GM12872 (cell line): ENCODE data around the gene INTS11.

Source experiments
- TF ChIP-seq, protein P1 (sequence below): IDR thresholded peaks from 3 replicates; pipeline ENCODE4 v1.5.1; 2011; ENCODE audit warnings: low read depth, mild to moderate bottlenecking, low read length, moderate library complexity; ENCODE audit not compliant: insufficient read depth

Gene INTS11

DNA sequence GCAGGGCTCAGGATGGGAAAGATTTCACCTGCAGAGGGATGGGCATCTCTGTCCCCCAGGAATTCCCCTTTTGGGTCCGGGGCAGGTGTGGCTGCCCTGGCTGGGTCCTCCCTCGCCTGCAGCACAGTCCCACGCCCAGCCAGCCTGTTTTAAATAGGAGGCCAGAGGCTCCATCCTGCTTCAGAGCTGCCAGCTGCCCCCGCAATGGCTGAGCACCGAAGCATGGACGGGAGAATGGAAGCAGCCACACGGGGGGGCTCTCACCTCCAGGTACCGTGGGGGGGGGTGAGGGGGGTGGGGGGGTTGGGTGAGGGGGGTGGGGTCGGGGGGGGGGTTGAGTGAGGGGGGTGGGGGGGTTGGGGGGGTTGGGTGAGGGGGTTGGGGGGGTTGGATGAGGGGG, 40.6 kb downstream of the INTS11 start:
- TF ChIP-seq, protein P1, sequence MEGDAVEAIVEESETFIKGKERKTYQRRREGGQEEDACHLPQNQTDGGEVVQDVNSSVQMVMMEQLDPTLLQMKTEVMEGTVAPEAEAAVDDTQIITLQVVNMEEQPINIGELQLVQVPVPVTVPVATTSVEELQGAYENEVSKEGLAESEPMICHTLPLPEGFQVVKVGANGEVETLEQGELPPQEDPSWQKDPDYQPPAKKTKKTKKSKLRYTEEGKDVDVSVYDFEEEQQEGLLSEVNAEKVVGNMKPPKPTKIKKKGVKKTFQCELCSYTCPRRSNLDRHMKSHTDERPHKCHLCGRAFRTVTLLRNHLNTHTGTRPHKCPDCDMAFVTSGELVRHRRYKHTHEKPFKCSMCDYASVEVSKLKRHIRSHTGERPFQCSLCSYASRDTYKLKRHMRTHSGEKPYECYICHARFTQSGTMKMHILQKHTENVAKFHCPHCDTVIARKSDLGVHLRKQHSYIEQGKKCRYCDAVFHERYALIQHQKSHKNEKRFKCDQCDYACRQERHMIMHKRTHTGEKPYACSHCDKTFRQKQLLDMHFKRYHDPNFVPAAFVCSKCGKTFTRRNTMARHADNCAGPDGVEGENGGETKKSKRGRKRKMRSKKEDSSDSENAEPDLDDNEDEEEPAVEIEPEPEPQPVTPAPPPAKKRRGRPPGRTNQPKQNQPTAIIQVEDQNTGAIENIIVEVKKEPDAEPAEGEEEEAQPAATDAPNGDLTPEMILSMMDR: no peak

DNA sequence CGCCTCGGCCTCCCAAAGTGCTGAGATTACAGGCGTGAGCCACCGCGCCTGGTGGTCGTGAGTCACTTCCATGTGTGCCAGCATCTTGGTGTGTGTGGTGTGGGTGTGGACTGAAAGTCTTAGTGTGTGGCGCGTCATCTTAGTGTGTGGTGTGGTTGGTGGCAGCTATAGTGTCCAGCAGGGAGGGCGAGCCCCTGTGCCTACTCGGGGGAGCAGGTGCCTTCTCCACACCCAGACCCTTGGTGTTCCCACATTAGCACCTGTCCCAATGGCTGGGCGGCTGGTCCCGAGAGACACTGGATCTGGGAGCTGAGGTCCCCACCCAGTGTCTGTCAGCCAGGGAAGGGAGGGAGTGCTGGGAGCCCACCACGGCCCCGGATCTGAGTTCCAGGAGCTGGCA, 41.5 kb downstream of the INTS11 start:
- TF ChIP-seq, protein P1: no peak

DNA sequence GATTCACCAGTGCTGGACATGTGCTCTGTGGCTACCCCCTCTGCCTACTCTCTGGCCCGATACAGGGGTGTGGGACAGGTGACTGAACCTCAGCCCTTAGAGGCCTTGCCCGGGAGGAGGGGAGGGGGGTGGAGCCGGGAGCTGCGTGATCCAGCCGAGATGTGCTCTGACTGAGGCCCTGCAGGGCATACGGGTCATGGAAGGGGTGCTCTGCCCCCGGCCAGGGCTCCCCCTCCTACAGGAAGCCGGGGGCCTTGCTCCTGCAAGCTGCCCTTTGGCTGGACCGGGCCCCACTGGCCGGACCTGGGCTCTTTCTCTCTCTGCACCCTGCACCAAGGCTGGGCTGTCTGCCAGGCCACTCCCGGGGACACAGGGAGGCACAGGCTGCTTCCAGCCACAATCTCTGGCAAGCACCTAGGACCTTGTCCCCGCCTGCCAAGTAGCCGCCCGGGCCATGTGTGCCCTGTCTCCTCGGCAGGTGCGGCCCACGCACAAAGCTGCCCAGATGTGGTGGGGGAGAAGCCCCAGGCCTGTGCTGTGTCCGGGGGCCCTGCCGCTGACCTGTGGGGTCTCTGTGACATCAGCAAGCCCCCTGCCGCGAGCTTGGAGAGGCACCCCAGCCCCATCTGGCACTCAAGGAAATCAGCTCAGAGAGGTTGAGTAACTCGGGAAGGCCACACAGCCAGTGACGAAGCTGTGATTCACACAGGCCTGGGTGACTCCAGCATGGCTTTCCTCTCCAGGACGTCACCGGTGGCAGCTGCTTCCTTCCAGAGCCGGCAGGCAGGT, 42.7 kb downstream of the INTS11 start:
- TF ChIP-seq, protein P1: no peak

DNA sequence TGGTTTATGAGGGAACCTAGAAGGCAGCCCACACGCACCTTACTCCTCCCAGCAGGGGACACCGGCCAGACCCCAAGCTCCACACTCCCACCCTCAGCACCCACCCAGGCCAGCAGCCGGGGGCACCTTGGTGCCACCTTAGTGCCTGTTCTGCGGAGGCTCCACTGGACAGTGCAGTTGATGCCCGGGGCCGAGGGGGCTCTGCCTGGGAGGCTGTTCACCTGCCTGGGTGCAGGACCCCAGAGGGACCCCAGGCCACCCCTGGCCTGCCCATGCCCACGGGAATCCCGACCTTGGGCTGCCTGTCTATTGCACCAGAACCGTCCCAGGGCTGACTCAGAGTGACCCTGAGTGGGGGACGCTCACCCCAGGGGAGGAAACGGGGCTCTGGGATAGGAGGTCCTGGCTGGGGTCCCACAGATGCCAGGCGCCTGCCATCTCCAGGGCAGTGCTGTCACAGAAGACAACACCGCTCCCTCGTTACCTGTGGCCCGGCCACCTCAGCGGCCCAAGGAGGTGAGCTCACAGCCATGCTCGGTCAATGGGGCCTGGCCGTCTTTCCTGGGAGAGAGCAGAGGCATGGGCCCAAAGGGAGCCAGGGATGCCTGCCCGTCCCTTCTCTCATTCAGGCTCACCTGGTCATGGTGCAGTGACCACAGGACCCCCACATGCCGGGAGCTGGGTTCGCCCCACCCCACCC, 43.5 kb downstream of the INTS11 start:
- TF ChIP-seq, protein P1: no peak

DNA sequence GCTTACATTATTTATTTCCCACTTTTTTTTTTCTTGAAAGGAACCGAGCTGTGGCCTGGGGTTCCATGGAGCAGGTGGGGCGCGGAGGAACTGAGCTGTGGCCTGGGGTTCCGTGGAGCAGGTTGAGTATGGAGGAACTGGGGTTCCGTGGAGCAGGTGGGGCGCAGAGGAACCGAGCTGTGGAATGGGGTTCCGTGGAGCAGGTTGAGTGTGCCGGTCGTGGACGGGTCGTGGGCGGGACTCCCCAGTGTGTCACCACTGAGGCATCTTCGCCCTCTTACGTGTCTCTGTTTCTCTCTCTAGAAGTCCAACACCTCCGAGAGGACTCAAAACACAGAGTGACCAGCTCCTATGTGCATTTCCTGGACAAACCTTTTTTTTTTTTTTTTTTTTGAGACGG, 45.4 kb downstream of the INTS11 start:
- TF ChIP-seq, protein P1: no peak

DNA sequence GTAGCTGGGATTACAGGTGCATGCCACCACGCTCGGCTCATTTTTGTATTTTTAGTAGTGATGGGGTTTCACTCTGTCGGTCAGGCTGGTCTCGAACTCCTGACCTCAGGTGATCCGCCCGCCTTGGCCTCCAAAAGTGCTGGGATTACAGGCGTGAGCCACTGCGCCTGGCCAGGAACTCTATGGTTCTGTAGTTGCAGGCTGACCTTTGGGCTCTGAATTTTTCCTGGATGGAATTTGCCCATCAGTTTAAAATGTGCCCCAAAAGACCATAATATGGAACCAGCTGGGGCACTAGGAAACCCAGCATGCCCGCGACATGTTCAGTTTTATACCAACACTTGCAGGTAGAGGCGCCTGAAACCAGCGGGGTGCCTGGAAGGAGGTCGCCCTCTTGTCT, 45.8 kb downstream of the INTS11 start:
- TF ChIP-seq, protein P1: no peak

DNA sequence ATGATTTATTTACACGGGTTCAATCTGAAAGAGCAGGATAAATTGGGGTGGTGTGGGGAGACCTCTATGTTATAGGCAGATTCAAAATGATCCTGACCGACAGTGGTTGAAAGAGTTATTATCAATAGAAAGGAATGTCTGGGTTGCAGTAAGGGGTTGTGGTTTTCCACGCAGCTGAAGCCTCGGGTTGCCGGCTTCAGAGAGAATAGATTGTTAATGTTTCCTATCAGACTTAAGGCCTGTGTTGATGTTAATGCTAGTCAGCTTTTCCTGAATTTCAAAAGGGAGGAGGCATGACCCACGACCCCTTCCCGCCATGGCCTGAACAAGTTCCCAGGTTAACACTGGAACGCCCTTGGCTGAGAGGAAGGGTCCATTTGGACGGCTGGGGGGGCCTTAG, 48.6 kb downstream of the INTS11 start:
- TF ChIP-seq, protein P1: no peak
